Panc1 (cell line): ENCODE measurements around the gene EHHADH. TPM values are rescaled to one million over a fixed set of nuclear protein-coding genes. Genes with fewer than 3 reads are reported as not detected.

Experiments used
- ATAC-seq: fragments of 200-7000 bp; cut with Tn5 transposase; 2 replicates; pipeline ENCODE4 v1.9.1; 2020; ENCODE audit warnings: mild to moderate bottlenecking, moderate library complexity
- BruUV-seq: library from RNA; stranded (reverse); fragments of 400-500 nt; replicated peaks from 2 replicates; lab custom pipeline; 2021; lab: Mats Ljungman, UMichigan
- CTCF ChIA-PET: fragments of 300-600 bp; sonication (Branson Sonifier 250); formaldehyde crosslinking; loops from one replicate; lab custom pipeline; 2022; ENCODE audit warnings: antibody characterized with exemption; lab: Charles Lee
- POLR2A ChIA-PET: fragments of 300-600 bp; sonication (Branson Sonifier 250); formaldehyde crosslinking; loops from one replicate; lab custom pipeline; 2022; ENCODE audit warnings: antibody characterized with exemption; lab: Charles Lee
- DNase-seq: peaks from one replicate; pipeline ENCODE4 v3.0.0-alpha.2; 2010; ENCODE audit warnings: low read depth, low spot score
- H3K27ac ChIP-seq: 2 replicates; pipeline ENCODE4 v1.5.1; 2011; ENCODE audit warnings: mild to moderate bottlenecking, low read length, inconsistent platforms
- H3K27me3 ChIP-seq: fragments of 200-500 bp; sonication (Bioruptor generic); 2 replicates; pipeline ENCODE4 v1.6.0; 2014; ENCODE audit warnings: low read length, inconsistent platforms; ENCODE audit not compliant: control insufficient read depth, insufficient read depth
- H3K36me3 ChIP-seq: fragments of 200-500 bp; sonication (Bioruptor generic); 2 replicates; pipeline ENCODE4 v1.5.1; 2014; ENCODE audit warnings: inconsistent platforms, mild to moderate bottlenecking, low read length, moderate library complexity; ENCODE audit not compliant: control insufficient read depth, insufficient read depth
- H3K4me1 ChIP-seq: 2 replicates; pipeline ENCODE4 v1.5.1; 2011; ENCODE audit warnings: inconsistent platforms, mild to moderate bottlenecking, low read length, moderate library complexity; ENCODE audit not compliant: control insufficient read depth, insufficient read depth
- H3K4me3 ChIP-seq, 2 experiments: 2 replicates each; pipeline ENCODE4 v1.5.1; 2011 to 2012; ENCODE audit warnings: low read depth in 2 of 2, low read length in 2 of 2, mild to moderate bottlenecking in 2 of 2, inconsistent platforms in 1 of 2, moderate library complexity in 1 of 2
- H3K9me3 ChIP-seq: fragments of 200-500 bp; sonication (Bioruptor generic); 2 replicates; pipeline ENCODE4 v1.5.1; 2014; ENCODE audit warnings: low read depth, mild to moderate bottlenecking, inconsistent platforms, low read length, moderate library complexity; ENCODE audit not compliant: control insufficient read depth, insufficient read depth
- CTCF ChIP-seq: fragments of 450-650 bp; IDR thresholded peaks from 2 replicates; pipeline ENCODE4 v1.5.1; 2017; ENCODE audit warnings: mild to moderate bottlenecking
- POLR2AphosphoS5 ChIP-seq: IDR thresholded peaks from 2 replicates; pipeline ENCODE4 v1.6.1; 2012; ENCODE audit warnings: mild to moderate bottlenecking, low read depth, low read length, moderate library complexity
- REST ChIP-seq, 2 experiments: IDR thresholded peaks; 2 replicates each; pipeline ENCODE4 v1.6.1; 2011 to 2012; ENCODE audit warnings: low read depth in 2 of 2, control low read depth in 1 of 2, low read length in 1 of 2, mild to moderate bottlenecking in 1 of 2, moderate library complexity in 1 of 2; ENCODE audit not compliant: insufficient read depth in 1 of 2
- SIN3A ChIP-seq: IDR thresholded peaks from 2 replicates; pipeline ENCODE4 v1.6.1; 2012; ENCODE audit warnings: low read depth, mild to moderate bottlenecking, low read length, moderate library complexity, borderline replicate concordance; ENCODE audit not compliant: insufficient read depth
- TCF7L2 ChIP-seq: IDR thresholded peaks from 2 replicates; pipeline ENCODE4 v1.6.1; 2011; ENCODE audit warnings: mild to moderate bottlenecking, low read depth, low read length, inconsistent platforms
- in situ Hi-C: cut with HindIII; loops from 2 replicates; pipeline ENCODE4 v1.10.0; 2016; ENCODE audit warnings: low sequenced_read_pairs, low pct_unique_long_range_greater_than_20kb
- intact Hi-C: fragments of 100-400 bp; cut with micrococcal nuclease; formaldehyde crosslinking; loops from one replicate; pipeline ENCODE4 v1.10.0; 2022; ENCODE audit not compliant: unreplicated experiment
- total RNA-seq: library from RNA; stranded (reverse); gene quantifications from one replicate; pipeline ENCODE4 v1.2.1, GENCODE V29; 2021; ENCODE audit not compliant: unreplicated experiment

The EHHADH gene
- total RNA-seq, 1 experiment from 2014 or later: 7.8 TPM

- DNase-seq: peak; percentile 74
- ATAC-seq: peak; percentile 100
- TF ChIP-seq POLR2AphosphoS5 (peak; percentile 80), TCF7L2 (peak; percentile 50; the same call in 1 of the 2 replicates), SIN3A (peak; percentile 42; the same call in 1 of the 2 replicates), CTCF (no peak), REST (IDR thresholded peaks at IDR 0.05; ENCODE audit: insufficient read depth in 1 of 2, low read depth in 2 of 2, low read length in 1 of 2) (no peak)
- in situ Hi-C loops (no loop called here), intact Hi-C loops (no loop called here)
- Histone ChIP-seq H3K36me3 (no peaks in the 10 kb centered on the region), H3K9me3 (no peaks in the 10 kb centered on the region), H3K27me3 (no peaks in the 10 kb centered on the region), H3K27ac (peak overlapping the region; percentile 97), H3K4me1 (0 out of 2 replicates have a peak, but pooled peaks cover 7% of the 10 kb centered on the region), H3K4me3 (peak overlapping the region; percentile 65 to 93)
- POLR2A ChIA-PET: no interaction called here
- CTCF ChIA-PET: no interaction called here
- BruUV-seq: TSS peak; percentile 93
Measured at GRCh38 chr3:185282696-185283373, 29.0 kb upstream of the EHHADH start.

GRCh38 chr3:185280572-185281365 is 26.9 kb upstream of the EHHADH start:
- no TSS peak for BruUV-seq
- in situ Hi-C loops (no loop called here), intact Hi-C loops (no loop called here)
- ChIA-PET CTCF (no interaction called here), POLR2A (no interaction called here)
- Histone ChIP-seq H3K27ac (no peak overlapping the region), H3K27me3 (peaks cover 2% of the 10 kb centered on the region; the same call in 1 of the 2 replicates), H3K4me3 (no peak overlapping the region), H3K36me3 (no peaks in the 10 kb centered on the region), H3K9me3 (no peaks in the 10 kb centered on the region), H3K4me1 (0 out of 2 replicates have a peak, but pooled peaks cover 7% of the 10 kb centered on the region)
- ATAC-seq: no peak
- TF ChIP-seq CTCF (peak; percentile 79; the same call in 1 of the 2 replicates), POLR2AphosphoS5 (no peak)
- peak; percentile 24 for DNase-seq
